B cell (primary cell): ENCODE measurements around the gene SSPN.

ENCODE experiments used
- CTCF ChIP-seq: fragments of 200-600 bp; IDR thresholded peaks from one replicate; pipeline ENCODE4 v1.8.0; 2022; ENCODE audit warnings: antibody characterized with exemption, mild to moderate bottlenecking
- EZH2 ChIP-seq: IDR thresholded peaks from 2 replicates; pipeline ENCODE4 v1.6.1; 2012; ENCODE audit warnings: borderline replicate concordance, low read depth, mild to moderate bottlenecking, moderate library complexity, low read length; ENCODE audit not compliant: insufficient read depth, poor library complexity, severe bottlenecking

- TF ChIP-seq CTCF (no peak), EZH2 (no peak)
Observed at GRCh38 chr12:26177283-26177682, 18.1 kb upstream of the SSPN start.
